Astrocyte of the cerebellum (primary cell): ENCODE measurements around the gene GFM1.

Experiments
- DNase-seq: peaks from one replicate; pipeline ENCODE4 v3.0.0-alpha.2; 2011; ENCODE audit warnings: low read depth
- H3K4me3 ChIP-seq: 2 replicates; pipeline ENCODE4 v1.5.1; 2011; ENCODE audit warnings: mild to moderate bottlenecking, low read depth, low read length, moderate library complexity
- CTCF ChIP-seq: IDR thresholded peaks from 2 replicates; pipeline ENCODE4 v1.5.1; 2012; ENCODE audit warnings: low read length, low read depth, moderate library complexity, mild to moderate bottlenecking; ENCODE audit errors: missing control alignments
- in situ Hi-C: cut with HindIII; loops from 2 replicates; pipeline ENCODE4 v1.10.0; 2017; ENCODE audit warnings: low sequenced_read_pairs

The GFM1 gene

DNA sequence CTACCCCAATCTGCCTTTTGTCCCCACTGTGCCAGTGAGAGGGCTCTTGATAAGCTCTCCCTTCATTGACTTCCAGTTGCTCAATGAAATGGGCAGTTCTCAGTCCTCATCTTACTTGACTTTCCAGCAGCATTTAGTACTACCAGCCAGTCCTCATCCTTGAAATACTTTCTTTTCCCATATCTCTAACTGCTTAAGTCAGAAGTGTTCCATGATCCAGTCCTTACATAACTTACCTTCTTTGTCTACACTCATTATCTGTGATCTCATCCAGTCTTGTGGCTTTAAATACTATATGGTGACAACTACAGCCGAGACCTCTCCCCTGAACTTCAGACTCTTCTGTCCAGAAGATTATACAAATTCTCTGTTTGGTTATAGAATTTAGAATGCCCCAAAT is 59.2 kb downstream of the GFM1 start:
- no peak for TF ChIP-seq CTCF
- no peak overlapping the region for H3K4me3 ChIP-seq
- in situ Hi-C loops: loop anchor here (10.0 kb wide), 1 partner anchor 49 kb away; no protein-coding TSS in a partner anchor
- no peak for DNase-seq

- no peak for TF ChIP-seq CTCF
- H3K4me3 ChIP-seq: no peak overlapping the region
- in situ Hi-C loops: loop anchor here (10.0 kb wide), 1 partner anchor 55 kb away; no protein-coding TSS in a partner anchor
- peak; percentile 99 for DNase-seq
Observed at GRCh38 chr3:158709666-158710083, 65.3 kb downstream of the GFM1 start.

DNA sequence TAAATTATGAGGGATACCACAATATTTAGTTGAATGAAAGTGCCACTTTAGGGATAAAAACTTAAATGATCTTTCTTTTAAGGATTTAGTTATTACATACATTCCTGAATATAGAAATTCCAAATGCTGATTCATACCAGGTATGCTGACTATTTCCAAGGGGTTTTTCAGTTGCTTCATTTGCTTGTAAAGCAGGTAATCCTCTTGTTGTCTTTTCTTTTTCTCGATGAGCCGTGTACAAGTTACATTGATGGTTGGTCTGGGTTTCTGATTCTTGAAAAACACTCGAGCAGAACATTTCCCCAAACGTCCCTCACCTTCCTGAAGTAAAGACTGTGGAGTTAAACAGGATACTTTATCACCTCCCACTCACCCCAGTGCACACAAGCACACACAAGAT is 66.3 kb downstream of the GFM1 start:
- in situ Hi-C loops: no loop called here
- no peak for DNase-seq
- H3K4me3 ChIP-seq: no peak overlapping the region
- no peak for TF ChIP-seq CTCF

- peak; percentile 77 for DNase-seq
- in situ Hi-C loops: no loop called here
- no peak for TF ChIP-seq CTCF
- H3K4me3 ChIP-seq: no peak overlapping the region
Observed at GRCh38 chr3:158711886-158712285, 67.6 kb downstream of the GFM1 start.

- in situ Hi-C loops: no loop called here
- DNase-seq: no peak
- no peak for TF ChIP-seq CTCF
- no peak overlapping the region for H3K4me3 ChIP-seq
Observed at GRCh38 chr3:158712443-158712842, 68.1 kb downstream of the GFM1 start.

DNA sequence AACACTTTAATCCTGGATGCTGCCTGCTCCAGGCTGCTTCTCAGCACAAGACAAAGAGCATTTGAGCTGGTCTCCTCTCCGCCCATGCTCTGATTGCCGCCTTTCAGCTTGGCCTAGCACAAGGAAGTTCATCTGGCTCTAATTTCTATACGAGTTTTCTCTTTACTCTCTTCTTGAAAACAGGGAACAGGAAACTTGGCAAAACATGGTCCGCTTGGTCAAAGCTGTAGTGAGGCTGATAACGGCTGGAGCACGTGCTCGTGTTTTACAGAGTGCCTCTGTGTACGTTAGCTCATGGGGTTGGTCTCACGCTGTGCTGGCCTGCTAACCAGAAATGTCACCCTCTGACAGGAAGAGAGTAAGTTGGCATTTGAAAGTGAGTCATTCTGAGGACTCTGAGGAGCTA is 68.8 kb downstream of the GFM1 start:
- in situ Hi-C loops: no loop called here
- TF ChIP-seq CTCF: no peak
- no peak overlapping the region for H3K4me3 ChIP-seq
- DNase-seq: no peak

DNA sequence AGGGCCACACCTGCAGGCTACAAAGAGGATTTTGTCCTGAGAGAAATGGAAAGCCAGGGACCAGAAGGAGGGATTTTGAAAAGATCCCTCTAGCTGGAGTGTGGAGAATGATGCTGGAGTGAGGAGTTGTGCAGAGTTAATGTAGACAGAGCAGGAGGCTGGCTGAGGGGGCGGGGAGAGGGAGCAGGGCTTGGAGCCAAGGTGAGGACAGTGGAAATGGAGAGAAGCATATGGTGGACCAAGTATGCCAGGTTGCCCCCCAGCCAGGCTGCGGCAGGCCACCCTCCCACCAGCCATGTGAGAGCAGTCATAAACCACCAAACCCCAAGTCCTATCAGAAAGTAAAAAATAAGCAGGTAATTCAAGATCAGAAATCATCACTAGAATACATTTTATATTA is 73.2 kb downstream of the GFM1 start:
- no peak for TF ChIP-seq CTCF

More for the DNA sequence above, 73.2 kb downstream of the GFM1 start:
- no peak overlapping the region for H3K4me3 ChIP-seq
- in situ Hi-C loops: loop anchor here (5.0 kb wide), 2 partner anchors 45 to 70 kb away; no protein-coding TSS in a partner anchor
- no peak for DNase-seq
